GM12874 (cell line): ENCODE results near the gene WBP1L.

Experiments used
- TF ChIP-seq, protein P1 (sequence below): IDR thresholded peaks from 2 replicates; pipeline ENCODE4 v1.5.1; 2011; ENCODE audit warnings: low read depth, mild to moderate bottlenecking, control low read depth, low read length, moderate library complexity; ENCODE audit not compliant: insufficient read depth

WBP1L gene

DNA sequence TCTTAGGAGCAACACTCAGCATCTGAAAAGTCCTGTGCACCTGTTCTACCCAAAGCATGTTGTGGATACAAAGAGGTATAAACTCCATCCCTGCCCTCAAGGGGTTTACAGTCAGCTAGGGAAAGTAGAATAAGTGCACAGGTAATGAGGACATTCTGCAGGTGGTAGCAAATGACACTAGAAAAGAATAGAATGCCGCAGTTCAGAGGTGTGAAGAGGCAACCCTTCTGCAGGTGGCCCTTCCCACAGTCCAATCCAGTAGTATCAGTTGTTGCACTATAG lies 36.7 kb downstream of the WBP1L start:
- TF ChIP-seq, protein P1, sequence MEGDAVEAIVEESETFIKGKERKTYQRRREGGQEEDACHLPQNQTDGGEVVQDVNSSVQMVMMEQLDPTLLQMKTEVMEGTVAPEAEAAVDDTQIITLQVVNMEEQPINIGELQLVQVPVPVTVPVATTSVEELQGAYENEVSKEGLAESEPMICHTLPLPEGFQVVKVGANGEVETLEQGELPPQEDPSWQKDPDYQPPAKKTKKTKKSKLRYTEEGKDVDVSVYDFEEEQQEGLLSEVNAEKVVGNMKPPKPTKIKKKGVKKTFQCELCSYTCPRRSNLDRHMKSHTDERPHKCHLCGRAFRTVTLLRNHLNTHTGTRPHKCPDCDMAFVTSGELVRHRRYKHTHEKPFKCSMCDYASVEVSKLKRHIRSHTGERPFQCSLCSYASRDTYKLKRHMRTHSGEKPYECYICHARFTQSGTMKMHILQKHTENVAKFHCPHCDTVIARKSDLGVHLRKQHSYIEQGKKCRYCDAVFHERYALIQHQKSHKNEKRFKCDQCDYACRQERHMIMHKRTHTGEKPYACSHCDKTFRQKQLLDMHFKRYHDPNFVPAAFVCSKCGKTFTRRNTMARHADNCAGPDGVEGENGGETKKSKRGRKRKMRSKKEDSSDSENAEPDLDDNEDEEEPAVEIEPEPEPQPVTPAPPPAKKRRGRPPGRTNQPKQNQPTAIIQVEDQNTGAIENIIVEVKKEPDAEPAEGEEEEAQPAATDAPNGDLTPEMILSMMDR = no peak

DNA sequence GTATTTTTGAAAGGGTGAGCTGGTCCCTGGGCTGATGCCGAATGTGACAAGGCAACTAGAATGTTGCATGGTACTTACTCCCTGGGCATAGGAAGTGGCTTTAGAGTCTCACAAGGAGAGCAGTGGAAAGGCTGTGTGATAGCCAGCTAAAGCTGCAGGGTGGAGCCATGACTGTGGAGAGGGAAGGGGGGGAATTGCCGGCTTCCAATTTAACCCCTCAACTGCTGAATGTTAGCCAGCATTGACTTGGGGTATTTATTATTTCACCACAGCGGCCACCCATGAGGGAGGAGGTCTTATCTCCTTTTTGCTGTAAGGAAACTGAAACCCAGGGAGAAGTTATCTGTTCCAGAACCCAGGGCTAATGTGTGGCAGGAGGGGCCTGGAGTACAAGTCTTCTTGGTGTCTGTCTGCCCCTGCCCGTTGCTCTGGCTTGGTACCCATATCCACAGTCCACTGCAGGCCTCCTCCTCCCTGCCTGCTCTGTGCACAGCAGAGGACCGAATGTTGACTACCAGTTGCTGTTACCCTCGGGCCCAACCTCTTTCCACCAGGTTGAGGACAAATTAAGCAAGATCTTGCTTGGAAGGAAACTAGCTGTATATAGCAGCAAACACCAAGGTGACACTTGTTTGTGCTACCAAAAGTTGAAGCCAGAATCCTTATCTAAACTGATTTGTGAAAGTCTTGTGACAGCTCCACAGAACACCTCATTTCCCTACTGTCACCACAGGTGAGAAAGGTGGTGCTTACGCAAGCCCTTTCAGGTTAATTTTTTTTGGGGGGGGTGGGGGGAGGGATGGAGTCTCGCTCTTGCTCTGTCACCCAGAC lies 37.6 kb downstream of the WBP1L start:
- TF ChIP-seq, protein P1 = no peak

DNA sequence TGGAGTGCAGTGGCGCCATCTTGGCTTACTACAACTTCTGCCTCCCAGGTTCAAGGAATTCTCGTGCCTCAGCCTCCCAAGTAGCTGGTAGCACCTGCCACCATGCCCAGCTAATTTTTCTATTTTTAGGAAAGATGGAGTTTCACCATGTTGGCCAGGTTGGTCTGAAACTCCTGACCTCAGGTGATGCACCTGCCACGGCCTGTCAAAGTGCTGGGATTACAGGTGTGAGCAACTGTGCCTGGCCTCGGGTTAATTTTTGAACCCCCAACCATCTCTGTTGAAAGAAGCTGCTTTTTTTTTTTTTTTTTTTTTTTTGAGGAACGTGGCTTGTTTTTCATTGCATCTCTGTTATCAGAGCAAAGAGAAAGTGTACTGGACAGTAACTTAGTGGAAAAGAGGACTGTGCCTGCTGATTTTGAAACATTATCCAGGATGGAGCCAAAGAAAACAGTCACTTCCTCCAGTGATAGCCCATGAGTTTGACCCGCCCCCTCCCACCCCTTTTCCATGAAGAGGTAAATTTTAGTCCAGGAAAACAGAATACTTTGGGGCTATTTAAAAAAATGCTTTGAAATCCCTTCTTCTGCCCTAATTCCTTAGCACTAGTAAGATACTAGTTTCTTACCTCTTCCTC lies 38.3 kb downstream of the WBP1L start:
- TF ChIP-seq, protein P1 = no peak

DNA sequence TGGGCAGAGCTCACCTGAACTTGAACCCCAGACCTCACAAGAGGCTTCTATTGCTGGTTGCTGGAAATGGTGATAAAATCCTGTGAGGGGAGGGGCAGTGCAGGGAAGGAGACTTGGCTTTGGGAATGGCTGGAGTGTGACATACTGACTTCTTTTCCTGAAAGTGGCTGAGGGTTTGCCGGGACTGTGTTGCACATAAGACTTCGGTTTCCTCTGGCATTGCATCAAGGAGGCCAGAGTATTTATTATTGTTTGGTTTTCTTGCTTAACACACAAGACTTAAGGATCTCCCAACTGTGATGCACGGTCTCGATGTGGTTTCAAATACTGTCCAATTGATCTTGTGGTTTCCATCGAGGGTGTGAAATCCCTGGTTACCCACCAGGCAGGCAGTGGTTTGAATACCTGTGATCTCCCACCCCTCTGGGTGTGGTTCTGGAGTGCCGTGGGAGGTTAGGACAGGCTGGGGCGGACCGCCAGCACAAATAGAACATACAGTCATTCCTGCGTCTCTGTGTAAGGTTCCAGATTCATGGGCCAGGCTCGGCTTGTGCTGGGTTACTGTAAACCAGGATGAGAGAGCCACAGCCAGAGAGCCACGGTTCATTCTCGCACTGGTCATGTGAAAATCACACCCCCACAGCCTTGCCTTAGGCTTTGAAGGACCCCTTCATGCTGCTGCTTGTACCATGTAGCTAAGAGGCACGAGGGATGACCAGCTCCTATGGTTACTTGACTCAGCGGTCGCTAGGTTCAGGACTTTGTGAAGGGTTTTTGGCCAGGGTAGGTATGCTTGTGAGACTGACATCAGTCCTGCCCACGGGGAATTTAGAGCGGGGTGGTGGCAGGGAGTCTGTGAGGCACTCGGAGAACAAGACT lies 39.2 kb downstream of the WBP1L start:
- TF ChIP-seq, protein P1 = no peak

DNA sequence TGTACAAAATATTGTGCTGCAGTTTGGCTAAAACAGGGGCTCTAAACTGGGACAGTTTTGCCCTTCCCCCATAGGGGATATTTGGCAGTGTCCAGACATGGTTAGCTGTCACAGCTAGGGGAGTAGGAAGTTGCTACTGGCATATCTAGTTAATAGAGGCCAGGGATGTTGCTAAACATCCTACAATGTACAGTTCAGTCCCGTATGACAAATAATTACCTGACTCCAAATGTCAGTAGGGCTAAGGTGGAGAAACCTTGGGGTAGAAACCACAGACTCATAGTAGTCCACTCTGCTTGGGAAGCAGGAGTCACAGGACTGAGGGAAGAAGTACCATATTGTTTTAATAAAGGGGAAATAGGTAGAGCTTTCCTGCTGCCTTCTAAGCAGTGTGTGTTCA lies 39.8 kb downstream of the WBP1L start:
- TF ChIP-seq, protein P1 = no peak

DNA sequence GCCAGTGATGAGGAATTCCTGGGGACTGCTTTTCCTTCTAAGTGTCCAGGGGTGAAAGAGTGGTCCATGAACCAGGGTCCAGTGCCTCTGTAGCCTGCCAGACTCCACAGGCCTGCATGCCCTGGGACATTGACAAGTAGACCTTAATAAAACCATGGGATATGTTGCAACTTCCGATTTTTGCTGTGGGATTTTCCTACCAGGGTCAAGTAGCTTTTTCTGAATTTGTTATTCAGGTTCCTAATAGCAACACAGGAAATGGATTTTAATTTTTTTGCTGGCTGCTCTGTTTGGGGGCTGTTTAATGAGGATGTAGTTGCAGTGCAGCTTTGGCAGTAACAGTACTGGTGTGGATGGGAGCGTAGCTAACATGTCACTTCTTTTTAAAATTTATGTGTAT lies 42.1 kb downstream of the WBP1L start:
- TF ChIP-seq, protein P1 = no peak

DNA sequence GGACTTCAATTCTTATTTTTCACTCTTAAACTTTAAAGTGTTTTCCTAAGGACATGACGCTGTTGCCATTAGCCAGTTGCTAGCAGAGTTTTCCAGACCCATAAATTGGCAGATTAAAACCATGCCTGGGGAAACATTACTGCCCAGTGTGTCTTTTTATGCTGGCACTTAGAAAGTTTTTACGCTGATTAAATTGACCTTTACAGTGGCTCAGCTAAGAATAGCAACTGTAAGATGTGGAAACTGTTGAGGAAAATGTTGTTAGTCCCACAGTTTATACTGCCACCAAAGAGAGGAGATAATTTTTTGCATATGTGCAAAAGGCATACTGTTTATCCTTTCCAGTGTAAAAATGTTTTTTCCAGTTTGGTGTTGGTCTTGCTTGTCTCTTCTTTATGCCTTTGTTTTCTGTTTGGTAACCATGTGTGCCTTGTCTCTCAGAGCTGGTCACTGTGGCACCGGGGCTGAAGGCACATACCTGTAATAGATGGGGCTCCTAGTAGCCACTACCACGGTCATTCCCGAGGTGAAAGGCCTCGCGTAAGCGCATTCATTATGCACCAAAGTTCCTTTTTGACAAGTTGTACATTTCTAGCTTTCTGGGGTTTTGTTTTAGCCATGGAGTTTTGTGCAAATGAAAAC lies 48.1 kb downstream of the WBP1L start:
- TF ChIP-seq, protein P1 = no peak
